Naive B cell (primary cell): Measurements from ENCODE around the gene COL9A2. TPM values are rescaled to one million over a fixed set of nuclear protein-coding genes. Genes with fewer than 3 reads are reported as not detected.
A peak's percentile ranks its signal among the peaks of the same experiment; 100 is the strongest.

Experiments used
- ATAC-seq, 2 donors: fragments of 150-1000 bp; cut with Tn5 transposase; 2 replicates each; pipeline ENCODE4 v1.10.0; 2021; ENCODE audit warnings: low read depth in 2 of 2, mild to moderate bottlenecking in 2 of 2, moderate library complexity in 2 of 2
- DNase-seq: peaks from one replicate; pipeline ENCODE4 v3.0.0; 2022
- H3K27ac Mint-ChIP-seq, 6 donors: one replicate each; pipeline ENCODE4 v1.8.0; 2020 to 2022; ENCODE audit warnings: mild to moderate bottlenecking in 6 of 6, mixed read lengths in 6 of 6, moderate library complexity in 5 of 6, inconsistent platforms in 2 of 6
- H3K27me3 Mint-ChIP-seq, 3 donors: one replicate each; pipeline ENCODE4 v1.8.0; 2021 to 2022; ENCODE audit warnings: mixed read lengths in 3 of 3, mild to moderate bottlenecking in 1 of 3
- H3K36me3 Mint-ChIP-seq, 2 donors: one replicate each; pipeline ENCODE4 v1.8.0; 2020 to 2022; ENCODE audit warnings: mixed read lengths in 2 of 2, inconsistent platforms in 1 of 2, mild to moderate bottlenecking in 1 of 2
- H3K4me1 Mint-ChIP-seq, 3 donors: one replicate each; pipeline ENCODE4 v1.8.0; 2020 to 2022; ENCODE audit warnings: mixed read lengths in 3 of 3, inconsistent platforms in 1 of 3, mild to moderate bottlenecking in 1 of 3, moderate library complexity in 1 of 3
- H3K4me3 Mint-ChIP-seq, 8 donors: one replicate each; pipeline ENCODE4 v1.8.0; 2020 to 2022; ENCODE audit warnings: mild to moderate bottlenecking in 8 of 8, mixed read lengths in 8 of 8, moderate library complexity in 8 of 8, inconsistent platforms in 2 of 8
- H3K9me3 Mint-ChIP-seq, 7 donors: one replicate each; pipeline ENCODE4 v1.8.0; 2020 to 2022; ENCODE audit warnings: mixed read lengths in 7 of 7, mild to moderate bottlenecking in 5 of 7, inconsistent platforms in 2 of 7, moderate library complexity in 1 of 7
- polyA plus RNA-seq, 6 donors: library from polyadenylated mRNA; unstranded; fragments of 300-500 nt; fragmentation: Illumina TruSeq; gene quantifications; one replicate each; pipeline ENCODE4 v1.2.3, GENCODE V29; 2021; ENCODE audit warnings: low read depth in 6 of 6

The COL9A2 gene
- polyA plus RNA-seq, 6 donors from 2014 or later = 1.3 to 5.6 (median 3.2) TPM

- ATAC-seq (no peak), DNase-seq (no peak)
- no peaks in the 10 kb centered on the region for H3K27me3 Mint-ChIP-seq
- H3K9me3 Mint-ChIP-seq = no peaks in the 10 kb centered on the region
- H3K27ac Mint-ChIP-seq = peak overlapping the region in 1 of 6 donors; percentile 48
- no peaks in the 10 kb centered on the region for H3K4me1 Mint-ChIP-seq
- no peak overlapping the region for H3K4me3 Mint-ChIP-seq
- peaks cover 18% of the 10 kb centered on the region in 2 donors for H3K36me3 Mint-ChIP-seq
These were observed 41.0 kb downstream of the COL9A2 start for GRCh38 chr1:40276122-40276521.

GRCh38 chr1:40274331-40274730 lies 42.8 kb downstream of the COL9A2 start:
- Mint-ChIP-seq H3K4me1 (peaks cover 0 to 5% (median 0%) of the 10 kb centered on the region in 3 donors), H3K36me3 (peaks cover 17 to 27% of the 10 kb centered on the region in 2 donors), H3K27me3 (no peaks in the 10 kb centered on the region), H3K27ac (peak overlapping the region in 2 of 6 donors; percentile 6 to 58), H3K4me3 (no peak overlapping the region), H3K9me3 (no peaks in the 10 kb centered on the region)
- no peak for DNase-seq
- no peak for ATAC-seq

- Mint-ChIP-seq H3K9me3 (no peaks in the 10 kb centered on the region), H3K36me3 (peaks cover 17 to 27% of the 10 kb centered on the region in 2 donors), H3K27me3 (no peaks in the 10 kb centered on the region), H3K27ac (peak overlapping the region in 1 of 6 donors; percentile 44), H3K4me3 (no peak overlapping the region), H3K4me1 (peaks cover 0 to 5% (median 0%) of the 10 kb centered on the region in 3 donors)
- DNase-seq (no peak), ATAC-seq (no peak)
These were observed 43.4 kb downstream of the COL9A2 start for GRCh38 chr1:40273547-40274166.

- Mint-ChIP-seq H3K27ac (peak overlapping the region in 1 of 6 donors; percentile 25), H3K36me3 (peaks cover 17 to 27% of the 10 kb centered on the region in 2 donors), H3K4me3 (no peak overlapping the region), H3K27me3 (no peaks in the 10 kb centered on the region), H3K9me3 (no peaks in the 10 kb centered on the region), H3K4me1 (peaks cover 0 to 5% (median 0%) of the 10 kb centered on the region in 3 donors)
- no peak for DNase-seq
- no peak for ATAC-seq
These were observed 44.4 kb downstream of the COL9A2 start for GRCh38 chr1:40272653-40273213.

GRCh38 chr1:40270152-40270834 lies 46.8 kb downstream of the COL9A2 start:
- H3K27me3 Mint-ChIP-seq = no peaks in the 10 kb centered on the region
- ATAC-seq = no peak
- no peaks in the 10 kb centered on the region for H3K9me3 Mint-ChIP-seq
- H3K27ac Mint-ChIP-seq = peak overlapping the region in 2 of 6 donors; percentile 53 to 63
- H3K4me1 Mint-ChIP-seq = peaks cover 0 to 5% (median 0%) of the 10 kb centered on the region in 3 donors
- H3K4me3 Mint-ChIP-seq = no peak overlapping the region
- peaks cover 11 to 20% of the 10 kb centered on the region in 2 donors for H3K36me3 Mint-ChIP-seq
- DNase-seq = no peak

- Mint-ChIP-seq H3K4me1 (peaks cover 0 to 9% (median 8%) of the 10 kb centered on the region in 3 donors), H3K36me3 (peaks cover 9% of the 10 kb centered on the region in 2 donors)
These were observed 48.9 kb downstream of the COL9A2 start for GRCh38 chr1:40268211-40268610.

GRCh38 chr1:40267767-40268187 lies 49.3 kb downstream of the COL9A2 start:
- no peak for DNase-seq
- ATAC-seq = no peak
- Mint-ChIP-seq H3K9me3 (no peaks in the 10 kb centered on the region), H3K36me3 (peaks cover 13% of the 10 kb centered on the region in 2 donors), H3K27ac (peak overlapping the region in 1 of 6 donors; percentile 63), H3K27me3 (no peaks in the 10 kb centered on the region), H3K4me3 (no peak overlapping the region), H3K4me1 (peaks cover 3 to 12% (median 9%) of the 10 kb centered on the region in 3 donors)

More at GRCh38 chr1:40268211-40268610, 48.9 kb downstream of the COL9A2 start:
- Mint-ChIP-seq H3K4me3 (no peak overlapping the region), H3K27ac (no peak overlapping the region), H3K27me3 (no peaks in the 10 kb centered on the region), H3K9me3 (no peaks in the 10 kb centered on the region)
- ATAC-seq (no peak), DNase-seq (no peak)

GRCh38 chr1:40266786-40267535 lies 50.1 kb downstream of the COL9A2 start:
- Mint-ChIP-seq H3K27ac (peak overlapping the region in 1 of 6 donors; percentile 63), H3K9me3 (no peaks in the 10 kb centered on the region), H3K4me1 (peaks cover 4 to 16% (median 11%) of the 10 kb centered on the region in 3 donors), H3K27me3 (no peaks in the 10 kb centered on the region), H3K4me3 (no peak overlapping the region), H3K36me3 (peaks cover 16 to 21% of the 10 kb centered on the region in 2 donors)
- ATAC-seq (no peak), DNase-seq (no peak)

GRCh38 chr1:40265919-40266318 lies 51.2 kb downstream of the COL9A2 start:
- Mint-ChIP-seq H3K36me3 (peaks cover 20 to 21% of the 10 kb centered on the region in 2 donors), H3K4me3 (no peak overlapping the region), H3K9me3 (no peaks in the 10 kb centered on the region), H3K27ac (no peak overlapping the region), H3K27me3 (no peaks in the 10 kb centered on the region), H3K4me1 (peaks cover 4 to 16% (median 11%) of the 10 kb centered on the region in 3 donors)
- DNase-seq (no peak), ATAC-seq (no peak)

- no peaks in the 10 kb centered on the region for H3K9me3 Mint-ChIP-seq
- no peak overlapping the region for H3K4me3 Mint-ChIP-seq
- H3K36me3 Mint-ChIP-seq = peaks cover 15 to 25% of the 10 kb centered on the region in 2 donors
- no peak for DNase-seq
- H3K27me3 Mint-ChIP-seq = no peaks in the 10 kb centered on the region
- no peak overlapping the region for H3K27ac Mint-ChIP-seq
- no peak for ATAC-seq
- H3K4me1 Mint-ChIP-seq = peaks cover 4 to 13% (median 11%) of the 10 kb centered on the region in 3 donors
These were observed 51.8 kb downstream of the COL9A2 start for GRCh38 chr1:40265298-40265697.

- H3K9me3 Mint-ChIP-seq = no peaks in the 10 kb centered on the region
- no peak for DNase-seq
- H3K4me3 Mint-ChIP-seq = no peak overlapping the region
- H3K27me3 Mint-ChIP-seq = no peaks in the 10 kb centered on the region
- ATAC-seq = no peak
- peaks cover 13 to 25% of the 10 kb centered on the region in 2 donors for H3K36me3 Mint-ChIP-seq
- peaks cover 4 to 19% (median 17%) of the 10 kb centered on the region in 3 donors for H3K4me1 Mint-ChIP-seq
- H3K27ac Mint-ChIP-seq = no peak overlapping the region
These were observed 52.7 kb downstream of the COL9A2 start for GRCh38 chr1:40264354-40264781.

GRCh38 chr1:40258445-40258769 lies 58.7 kb downstream of the COL9A2 start:
- peak overlapping the region; percentile 97 to 99 (median 98) for H3K4me3 Mint-ChIP-seq
- no peak for DNase-seq
- peaks cover 20 to 46% (median 39%) of the 10 kb centered on the region in 3 donors for H3K4me1 Mint-ChIP-seq
- H3K9me3 Mint-ChIP-seq = no peaks in the 10 kb centered on the region
- no peaks in the 10 kb centered on the region for H3K27me3 Mint-ChIP-seq
- H3K36me3 Mint-ChIP-seq = peaks cover 13 to 23% of the 10 kb centered on the region in 2 donors
- no peak for ATAC-seq
- peak overlapping the region in 5 of 6 donors; percentile 99 for H3K27ac Mint-ChIP-seq
